ENCODE results near the gene FCRL5. TPM values are rescaled to one million over a fixed set of nuclear protein-coding genes. Genes with fewer than 3 reads are reported as not detected.

Gene FCRL5
- not detected in 2 replicates for polyA plus RNA-seq

GRCh38 chr1:157551694-157552693 is at the start of gene FCRL5:
Gene FCRL5, minus strand, starts transcription at chr1:157552515. Its CDS starts 153 bp downstream, at chr1:157552362.

GRCh38 chr1:157597959-157598667 is 45.8 kb upstream of the FCRL5 start, which contains the start of gene FCRL4:
Gene FCRL4, minus strand, starts transcription at chr1:157598085. Its CDS starts 141 bp downstream, at chr1:157597944.

Other genes starting within 250 kb of the FCRL5 start
- gene FCRL4, start 45.6 kb upstream of the FCRL5 start, polyA plus RNA-seq = not detected in 2 replicates
- gene FCRL3, start 148.3 kb upstream of the FCRL5 start, polyA plus RNA-seq = not detected in 2 replicates
- not detected in 2 replicates for gene FCRL2, start 224.6 kb upstream of the FCRL5 start, polyA plus RNA-seq

Data from Purkinje cell (primary cell).